Measurements from ENCODE around the gene VPS52. TPM values are rescaled to one million over a fixed set of nuclear protein-coding genes. Genes with fewer than 3 reads are reported as not detected.

The VPS52 gene
- total RNA-seq, 2 experiments from 2014 or later, result 50.4 to 73.5 TPM

DNA sequence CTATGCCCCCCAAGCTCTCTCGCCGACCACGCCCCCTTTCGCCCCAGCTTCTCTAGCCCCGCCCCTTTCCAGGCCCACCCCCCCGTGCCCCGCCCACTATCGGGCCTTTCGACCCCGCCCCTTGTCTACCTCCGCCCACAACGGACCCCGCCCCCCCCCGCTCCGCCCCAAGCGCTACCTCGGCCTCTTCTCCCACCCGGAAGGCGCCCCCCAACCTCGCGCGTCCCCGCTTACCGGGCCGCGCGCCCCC lies 45.7 kb upstream of the VPS52 start:
- Histone ChIP-seq H4K20me1 (ENCODE audit: insufficient read depth, low read length) (no peaks in the 10 kb centered on the region), H3K4me3 (ENCODE audit: low read depth, low read length, poor library complexity, severe bottlenecking) (peak overlapping the region; percentile 73), H3K36me3 (ENCODE audit: insufficient read depth, low read length) (peaks cover 47% of the 10 kb centered on the region), H3K4me2 (ENCODE audit: low read length) (peak overlapping the region; percentile 63), H3K79me2 (ENCODE audit: insufficient read depth, low read depth, low read length) (peaks cover 52% of the 10 kb centered on the region), H3K9me3 (ENCODE audit: low read length) (no peaks in the 10 kb centered on the region), H3K4me1 (ENCODE audit: insufficient read depth, low read length, poor library complexity, severe bottlenecking) (peaks cover 55% of the 10 kb centered on the region), H3K9me2 (ENCODE audit: insufficient read depth, low read length) (no peaks in the 10 kb centered on the region), H2AFZ (ENCODE audit: low read length) (no peak overlapping the region), H3K27ac (ENCODE audit: low read depth, low read length, poor library complexity, severe bottlenecking) (peak overlapping the region; percentile 79)
- intact Hi-C loops (cut with micrococcal nuclease; ENCODE audit: unreplicated experiment), result no loop called here
- POLR2A ChIA-PET, result interaction anchor here (0.5 to 3.5 kb wide), 15 partner anchors 10 to 1599 kb away, joined by 3 to 20 read pairs (median 4); partner anchors contain the start of genes B3GALT4, RPS18 and VPS52
- TF ChIP-seq CTCF (conservative IDR thresholded peaks at IDR 0.05; ENCODE audit: low read length) (no peak), EZH2phosphoT487 (IDR thresholded peaks at IDR 0.05; ENCODE audit: borderline replicate concordance, low read depth, low read length) (no peak)
- CTCF ChIA-PET (ENCODE audit: unreplicated experiment), result interaction anchor here (0.6 to 1.3 kb wide), 3 partner anchors 27 to 102 kb away, joined by 3 to 6 read pairs (median 4); partner anchors contain the start of gene SYNGAP1
- BruUV-seq (replicated peaks), result no TSS peak
- no peak for DNase-seq (ENCODE audit: low spot score)

DNA sequence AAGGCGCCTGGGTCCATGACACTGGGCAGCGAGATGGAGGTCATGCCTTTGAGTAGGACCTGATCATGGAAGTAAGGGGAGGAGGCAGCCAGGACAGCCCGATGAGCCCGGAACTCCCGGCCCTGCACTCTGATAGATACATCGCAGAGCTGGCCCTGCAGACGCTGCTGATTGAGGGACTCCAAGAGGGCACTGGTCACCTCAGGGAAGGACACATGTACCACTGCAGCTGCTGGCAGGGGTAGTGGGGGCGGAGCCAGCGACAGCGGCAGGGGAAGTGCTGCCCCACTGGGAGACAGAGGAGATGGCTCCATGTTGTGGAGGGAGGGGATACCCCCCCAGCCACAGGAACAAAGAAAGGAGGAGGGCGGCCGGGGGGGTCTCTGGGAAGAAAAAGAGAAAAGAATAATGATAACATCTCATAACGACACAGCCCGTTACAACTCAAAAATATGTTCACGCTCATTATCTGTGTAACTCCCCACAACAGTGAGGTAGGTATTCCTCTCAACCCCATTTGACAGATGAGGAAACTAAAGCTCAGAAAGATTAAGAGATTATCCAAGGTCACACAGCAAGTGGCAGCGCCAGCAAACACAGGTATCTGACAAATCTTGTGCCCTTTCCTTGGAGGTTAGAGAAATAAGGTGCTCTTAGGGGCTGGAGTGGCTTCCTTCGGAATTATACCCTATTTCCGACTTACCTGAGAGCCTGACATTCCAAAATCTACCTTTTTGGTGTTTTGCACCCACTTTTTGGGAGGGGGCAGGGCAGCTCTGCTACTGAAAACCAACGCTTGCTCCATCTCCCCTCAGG lies 45.1 kb upstream of the VPS52 start:
- ChIA-PET POLR2A (interaction anchor here (1.0 to 3.5 kb wide), 6 partner anchors 9 to 345 kb away, joined by 4 to 20 read pairs (median 6); partner anchors contain the start of gene B3GALT4), CTCF (ENCODE audit: unreplicated experiment) (no interaction called here)
- peaks cover 59% of the 10 kb centered on the region for H3K4me1 ChIP-seq (ENCODE audit: insufficient read depth, low read length, poor library complexity, severe bottlenecking)
- no peaks in the 10 kb centered on the region for H3K9me3 ChIP-seq (ENCODE audit: low read length)
- peak overlapping the region; percentile 63 for H3K4me2 ChIP-seq (ENCODE audit: low read length)
- H3K27ac ChIP-seq (ENCODE audit: low read depth, low read length, poor library complexity, severe bottlenecking), result no peak overlapping the region
- no peak for DNase-seq (ENCODE audit: low spot score)
- H3K9me2 ChIP-seq (ENCODE audit: insufficient read depth, low read length), result no peaks in the 10 kb centered on the region
- H3K4me3 ChIP-seq (ENCODE audit: low read depth, low read length, poor library complexity, severe bottlenecking), result peak overlapping the region; percentile 73
- no peak overlapping the region for H2AFZ ChIP-seq (ENCODE audit: low read length)
- H4K20me1 ChIP-seq (ENCODE audit: insufficient read depth, low read length), result peaks cover 5% of the 10 kb centered on the region; the same call in 1 of the 2 replicates
- intact Hi-C loops (cut with micrococcal nuclease; ENCODE audit: unreplicated experiment), result no loop called here
- no peak for TF ChIP-seq CTCF (conservative IDR thresholded peaks at IDR 0.05; ENCODE audit: low read length)
- TF ChIP-seq EZH2phosphoT487 (IDR thresholded peaks at IDR 0.05; ENCODE audit: borderline replicate concordance, low read depth, low read length), result no peak
- H3K36me3 ChIP-seq (ENCODE audit: insufficient read depth, low read length), result peaks cover 50% of the 10 kb centered on the region
- BruUV-seq (replicated peaks), result no TSS peak
- H3K79me2 ChIP-seq (ENCODE audit: insufficient read depth, low read depth, low read length), result peaks cover 52% of the 10 kb centered on the region
